DMS53 treated with DMSO at 0.1 percent for 48 hours (cell line): ENCODE results near the gene GSTO2.

Experiments used
- DNase-seq: peaks from one replicate; lab custom pipeline; 2025; ENCODE audit not compliant: unreplicated experiment; lab: John Stamatoyannopoulos, UW

Gene GSTO2

GRCh38 chr10:104337521-104337984, 68.6 kb downstream of the GSTO2 start:
- no peak for DNase-seq

- peak; percentile 14 for DNase-seq
These were observed 69.2 kb downstream of the GSTO2 start, which contains the start of gene ITPRIP for GRCh38 chr10:104337985-104338735. ITPRIP (minus strand) TSS chr10:104338465; CDS start chr10:104316051, 22,414 bp downstream.

- no peak for DNase-seq
These were observed 70.6 kb downstream of the GSTO2 start for GRCh38 chr10:104339469-104340110.

- no peak for DNase-seq
These were observed 71.1 kb downstream of the GSTO2 start for GRCh38 chr10:104340111-104340526.

- DNase-seq = no peak
These were observed 71.7 kb downstream of the GSTO2 start for GRCh38 chr10:104340641-104341040.

- no peak for DNase-seq
These were observed 74.0 kb downstream of the GSTO2 start for GRCh38 chr10:104342941-104343411.

- DNase-seq = no peak
These were observed 75.2 kb downstream of the GSTO2 start for GRCh38 chr10:104344219-104344618.

GRCh38 chr10:104345515-104345914, 76.5 kb downstream of the GSTO2 start:
- no peak for DNase-seq

- no peak for DNase-seq
These were observed 77.0 kb downstream of the GSTO2 start for GRCh38 chr10:104345941-104346340.

GRCh38 chr10:104347295-104348045, 78.5 kb downstream of the GSTO2 start:
- no peak for DNase-seq

- no peak for DNase-seq
These were observed 79.6 kb downstream of the GSTO2 start for GRCh38 chr10:104348601-104349000.

GRCh38 chr10:104349623-104350126, 80.7 kb downstream of the GSTO2 start:
- no peak for DNase-seq

GRCh38 chr10:104350127-104350635, 81.2 kb downstream of the GSTO2 start:
- DNase-seq = peak; percentile 42

- DNase-seq = no peak
These were observed 82.2 kb downstream of the GSTO2 start for GRCh38 chr10:104351061-104351702.

- no peak for DNase-seq
These were observed 82.9 kb downstream of the GSTO2 start for GRCh38 chr10:104351919-104352318.

GRCh38 chr10:104353325-104354048, 84.5 kb downstream of the GSTO2 start, which contains the start of gene CFAP58:
CFAP58 (plus strand) TSS chr10:104353833; CDS start chr10:104353898, 65 bp downstream.
- peak; percentile 72 for DNase-seq
